Calu3 (cell line): ENCODE data around the gene SORCS3. TPM values are rescaled to one million over a fixed set of nuclear protein-coding genes. Genes with fewer than 3 reads are reported as not detected.

Source experiments
- BruUV-seq: library from RNA; stranded (reverse); fragments of 400-500 nt; replicated peaks from 2 replicates; lab custom pipeline; 2021; lab: Mats Ljungman, UMichigan
- CTCF ChIA-PET: fragments of 300-600 bp; sonication (Branson Sonifier 250); formaldehyde crosslinking; loops from one replicate; lab custom pipeline; 2022; ENCODE audit warnings: antibody characterized with exemption; lab: Charles Lee
- DNase-seq: peaks from one replicate; pipeline ENCODE4 v3.0.0; 2022
- H3K27ac Mint-ChIP-seq: one replicate; pipeline ENCODE4 v1.8.0; 2022; ENCODE audit warnings: mixed read lengths; ENCODE audit not compliant: unreplicated experiment
- H3K27me3 Mint-ChIP-seq: one replicate; pipeline ENCODE4 v1.8.0; 2022; ENCODE audit warnings: mixed read lengths; ENCODE audit not compliant: unreplicated experiment
- H3K36me3 Mint-ChIP-seq: one replicate; pipeline ENCODE4 v1.8.0; 2022; ENCODE audit warnings: mild to moderate bottlenecking, moderate library complexity, mixed read lengths; ENCODE audit not compliant: insufficient read depth, unreplicated experiment
- H3K4me1 Mint-ChIP-seq: one replicate; pipeline ENCODE4 v1.8.0; 2022; ENCODE audit warnings: mild to moderate bottlenecking, low read depth, mixed read lengths; ENCODE audit not compliant: unreplicated experiment
- H3K4me3 Mint-ChIP-seq: one replicate; pipeline ENCODE4 v1.8.0; 2022; ENCODE audit warnings: mild to moderate bottlenecking, low read depth, moderate library complexity, mixed read lengths; ENCODE audit not compliant: unreplicated experiment
- H3K9me3 Mint-ChIP-seq: one replicate; pipeline ENCODE4 v1.8.0; 2022; ENCODE audit warnings: low read depth, mixed read lengths; ENCODE audit not compliant: unreplicated experiment
- intact Hi-C: fragments of 100-400 bp; cut with micrococcal nuclease; formaldehyde crosslinking; loops from one replicate; pipeline ENCODE4 v1.10.0; 2022; ENCODE audit not compliant: unreplicated experiment
- total RNA-seq: library from RNA; stranded (reverse); gene quantifications from 2 replicates; pipeline ENCODE4 v1.2.3, GENCODE V29; 2022
- TF ChIP-seq, protein P1 (sequence below): fragments of 200-600 bp; IDR thresholded peaks from one replicate; pipeline ENCODE4 v1.8.0; 2022; ENCODE audit warnings: antibody characterized with exemption; ENCODE audit not compliant: unreplicated experiment

Gene SORCS3
- total RNA-seq, 1 experiment from 2014 or later: not detected

DNA sequence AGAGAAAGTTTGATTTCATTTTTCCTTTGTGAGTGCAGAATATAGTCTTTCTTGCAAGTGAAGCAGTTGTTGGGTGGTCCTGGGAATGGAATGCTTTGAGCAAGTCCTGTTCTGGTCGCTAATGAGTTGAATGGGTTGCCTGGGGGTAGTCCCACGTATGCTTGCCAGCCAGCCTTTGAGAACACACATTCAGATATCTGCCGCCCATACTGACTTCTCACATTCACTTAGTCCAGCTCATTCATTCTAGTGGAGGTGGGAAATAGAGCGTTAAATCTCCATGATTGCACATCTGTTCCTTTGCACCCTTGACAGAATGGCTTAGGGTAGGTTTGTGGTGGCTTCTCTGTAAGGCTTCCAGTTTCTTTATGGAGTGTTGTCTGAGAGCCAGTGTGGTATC, 256.6 kb downstream of the SORCS3 start:
- no peaks in the 10 kb centered on the region for H3K4me1 Mint-ChIP-seq
- CTCF ChIA-PET: no interaction called here
- H3K27ac Mint-ChIP-seq: no peak overlapping the region
- TF ChIP-seq, protein P1, sequence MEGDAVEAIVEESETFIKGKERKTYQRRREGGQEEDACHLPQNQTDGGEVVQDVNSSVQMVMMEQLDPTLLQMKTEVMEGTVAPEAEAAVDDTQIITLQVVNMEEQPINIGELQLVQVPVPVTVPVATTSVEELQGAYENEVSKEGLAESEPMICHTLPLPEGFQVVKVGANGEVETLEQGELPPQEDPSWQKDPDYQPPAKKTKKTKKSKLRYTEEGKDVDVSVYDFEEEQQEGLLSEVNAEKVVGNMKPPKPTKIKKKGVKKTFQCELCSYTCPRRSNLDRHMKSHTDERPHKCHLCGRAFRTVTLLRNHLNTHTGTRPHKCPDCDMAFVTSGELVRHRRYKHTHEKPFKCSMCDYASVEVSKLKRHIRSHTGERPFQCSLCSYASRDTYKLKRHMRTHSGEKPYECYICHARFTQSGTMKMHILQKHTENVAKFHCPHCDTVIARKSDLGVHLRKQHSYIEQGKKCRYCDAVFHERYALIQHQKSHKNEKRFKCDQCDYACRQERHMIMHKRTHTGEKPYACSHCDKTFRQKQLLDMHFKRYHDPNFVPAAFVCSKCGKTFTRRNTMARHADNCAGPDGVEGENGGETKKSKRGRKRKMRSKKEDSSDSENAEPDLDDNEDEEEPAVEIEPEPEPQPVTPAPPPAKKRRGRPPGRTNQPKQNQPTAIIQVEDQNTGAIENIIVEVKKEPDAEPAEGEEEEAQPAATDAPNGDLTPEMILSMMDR: no peak
- H3K9me3 Mint-ChIP-seq: no peaks in the 10 kb centered on the region
- DNase-seq: no peak
- intact Hi-C loops: no loop called here
- no peaks in the 10 kb centered on the region for H3K36me3 Mint-ChIP-seq
- H3K4me3 Mint-ChIP-seq: no peak overlapping the region
- BruUV-seq: no TSS peak
- H3K27me3 Mint-ChIP-seq: no peaks in the 10 kb centered on the region

GRCh38 chr10:104899779-104900178, 258.7 kb downstream of the SORCS3 start:
- H3K27me3 Mint-ChIP-seq: no peaks in the 10 kb centered on the region
- H3K4me3 Mint-ChIP-seq: no peak overlapping the region
- no peaks in the 10 kb centered on the region for H3K9me3 Mint-ChIP-seq
- CTCF ChIA-PET: no interaction called here
- H3K4me1 Mint-ChIP-seq: no peaks in the 10 kb centered on the region
- no TSS peak for BruUV-seq
- TF ChIP-seq, protein P1: no peak
- intact Hi-C loops: no loop called here
- no peak overlapping the region for H3K27ac Mint-ChIP-seq
- H3K36me3 Mint-ChIP-seq: no peaks in the 10 kb centered on the region
- no peak for DNase-seq

- no TSS peak for BruUV-seq
- H3K9me3 Mint-ChIP-seq: no peaks in the 10 kb centered on the region
- H3K27ac Mint-ChIP-seq: no peak overlapping the region
- CTCF ChIA-PET: no interaction called here
- DNase-seq: no peak
- H3K27me3 Mint-ChIP-seq: peaks cover 20% of the 10 kb centered on the region
- H3K36me3 Mint-ChIP-seq: no peaks in the 10 kb centered on the region
- no peaks in the 10 kb centered on the region for H3K4me1 Mint-ChIP-seq
- H3K4me3 Mint-ChIP-seq: no peak overlapping the region
- TF ChIP-seq, protein P1: no peak
- intact Hi-C loops: no loop called here
Measured at GRCh38 chr10:104903433-104903832, 262.3 kb downstream of the SORCS3 start.

GRCh38 chr10:104904753-104905323, 263.7 kb downstream of the SORCS3 start:
- CTCF ChIA-PET: no interaction called here
- H3K36me3 Mint-ChIP-seq: no peaks in the 10 kb centered on the region
- no TSS peak for BruUV-seq
- TF ChIP-seq, protein P1: no peak
- H3K27ac Mint-ChIP-seq: no peak overlapping the region
- no peak overlapping the region for H3K4me3 Mint-ChIP-seq
- no peak for DNase-seq
- H3K4me1 Mint-ChIP-seq: no peaks in the 10 kb centered on the region
- no peaks in the 10 kb centered on the region for H3K9me3 Mint-ChIP-seq
- H3K27me3 Mint-ChIP-seq: peaks cover 34% of the 10 kb centered on the region
- intact Hi-C loops: no loop called here
